HG03520 (cell line): ENCODE data around the gene RTP3.

ENCODE experiments used
- ATAC-seq: cut with Tn5 transposase; IDR thresholded peaks from one replicate; pipeline ENCODE4 v1.9.1; 2021; ENCODE audit warnings: mild to moderate bottlenecking, moderate library complexity; ENCODE audit not compliant: unreplicated experiment

The RTP3 gene

GRCh38 chr3:46468753-46469600 is 28.8 kb upstream of the RTP3 start:
- ATAC-seq, result no peak

- ATAC-seq, result no peak
Observed at GRCh38 chr3:46469680-46470357, 28.0 kb upstream of the RTP3 start.

- ATAC-seq, result no peak
Observed at GRCh38 chr3:46470831-46471230, 26.9 kb upstream of the RTP3 start.

- no peak for ATAC-seq
Observed at GRCh38 chr3:46471371-46471914, 26.3 kb upstream of the RTP3 start.

GRCh38 chr3:46472736-46473135 is 25.0 kb upstream of the RTP3 start:
- ATAC-seq, result no peak

GRCh38 chr3:46477145-46477544 is 20.6 kb upstream of the RTP3 start:
- ATAC-seq, result no peak

GRCh38 chr3:46477756-46478155 is 20.0 kb upstream of the RTP3 start:
- no peak for ATAC-seq

- no peak for ATAC-seq
Observed at GRCh38 chr3:46478341-46478740, 19.4 kb upstream of the RTP3 start.

GRCh38 chr3:46479021-46479420 is 18.8 kb upstream of the RTP3 start:
- ATAC-seq, result no peak

GRCh38 chr3:46479696-46480095 is 18.1 kb upstream of the RTP3 start:
- no peak for ATAC-seq

- ATAC-seq, result no peak
Observed at GRCh38 chr3:46480491-46481195, 17.1 kb upstream of the RTP3 start.

- ATAC-seq, result no peak
Observed at GRCh38 chr3:46481636-46482035, 16.1 kb upstream of the RTP3 start.

- ATAC-seq, result no peak
Observed at GRCh38 chr3:46482632-46483350, 15.0 kb upstream of the RTP3 start.

- no peak for ATAC-seq
Observed at GRCh38 chr3:46483825-46484224, 14.0 kb upstream of the RTP3 start.

GRCh38 chr3:46484388-46484787 is 13.4 kb upstream of the RTP3 start:
- ATAC-seq, result no peak

- no peak for ATAC-seq
Observed at GRCh38 chr3:46484911-46485778, 12.6 kb upstream of the RTP3 start.

GRCh38 chr3:46485779-46486175 is 12.0 kb upstream of the RTP3 start:
- ATAC-seq, result no peak

GRCh38 chr3:46488735-46489361 is 8.9 kb upstream of the RTP3 start:
- peak; percentile 86 for ATAC-seq

- ATAC-seq, result no peak
Observed at GRCh38 chr3:46489381-46489780, 8.4 kb upstream of the RTP3 start.
